Skeletal muscle tissue (tissue), 4 donors: ENCODE results near the gene ADSL. TPM values are rescaled to one million over a fixed set of nuclear protein-coding genes. Genes with fewer than 3 reads are reported as not detected.

Experiments used
- H3K27ac ChIP-seq: one replicate; pipeline ENCODE4 v1.7.0; 2013; ENCODE audit warnings: mild to moderate bottlenecking, low read depth, low read length, inconsistent platforms
- H3K27me3 ChIP-seq, 3 donors: one replicate each; pipeline ENCODE4 v1.7.0; 2013; ENCODE audit warnings: low read length in 3 of 3; ENCODE audit not compliant: control insufficient read depth in 3 of 3, insufficient read depth in 3 of 3
- H3K36me3 ChIP-seq, 3 donors: one replicate each; pipeline ENCODE4 v1.7.0; 2013; ENCODE audit warnings: low read length in 3 of 3; ENCODE audit not compliant: control insufficient read depth in 3 of 3, insufficient read depth in 3 of 3
- H3K4me1 ChIP-seq, 3 donors: one replicate each; pipeline ENCODE4 v1.7.0; 2013; ENCODE audit warnings: low read length in 3 of 3, mild to moderate bottlenecking in 3 of 3; ENCODE audit not compliant: control insufficient read depth in 3 of 3, insufficient read depth in 3 of 3
- H3K4me3 ChIP-seq, 3 donors: one replicate each; pipeline ENCODE4 v1.7.0; 2013; ENCODE audit warnings: low read length in 3 of 3
- H3K9ac ChIP-seq, 3 donors: one replicate each; pipeline ENCODE4 v1.7.0; 2013; ENCODE audit warnings: low read length in 3 of 3, mild to moderate bottlenecking in 3 of 3, moderate library complexity in 2 of 3, low read depth in 1 of 3
- H3K9me3 ChIP-seq, 3 donors: one replicate each; pipeline ENCODE4 v1.7.0; 2013; ENCODE audit warnings: low read length in 3 of 3; ENCODE audit not compliant: control insufficient read depth in 3 of 3
- total RNA-seq: library from RNA; depleted of rRNA; stranded (reverse); fragments of >200 nt; gene quantifications from one replicate; pipeline ENCODE4 v1.2.3, GENCODE V29; 2014
- donor health status: Osteomylitis.

The ADSL gene
- total RNA-seq, 1 donor from 2014 or later = 281 TPM

DNA sequence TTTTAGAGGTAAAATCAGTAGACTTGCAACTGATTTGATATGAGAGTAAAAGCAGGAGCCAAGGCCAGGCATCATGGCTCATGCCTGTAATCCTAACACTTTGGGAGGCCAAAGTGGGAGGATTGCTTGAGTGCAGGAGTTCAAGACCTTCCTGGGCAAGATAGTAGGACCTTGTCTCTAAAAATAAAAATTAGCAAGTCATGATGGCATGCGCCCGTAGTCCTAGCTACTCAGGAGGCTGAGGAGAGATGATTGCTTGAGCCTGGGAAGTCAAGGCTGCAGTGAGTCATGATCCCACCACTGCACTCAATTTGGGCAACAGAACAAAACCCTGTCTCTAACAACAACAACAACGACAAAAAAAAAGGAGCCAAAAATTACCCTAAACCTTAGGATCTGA, 37.6 kb downstream of the ADSL start:
- no peaks in the 10 kb centered on the region for H3K36me3 ChIP-seq
- H3K27ac ChIP-seq = no peak overlapping the region
- no peaks in the 10 kb centered on the region for H3K4me1 ChIP-seq
- no peaks in the 10 kb centered on the region for H3K27me3 ChIP-seq
- H3K9ac ChIP-seq = no peak overlapping the region
- H3K9me3 ChIP-seq = no peaks in the 10 kb centered on the region
- H3K4me3 ChIP-seq = no peak overlapping the region

GRCh38 chr22:40385036-40385782, 38.9 kb downstream of the ADSL start:
- no peaks in the 10 kb centered on the region for H3K27me3 ChIP-seq
- H3K9ac ChIP-seq = no peak overlapping the region
- H3K27ac ChIP-seq = no peak overlapping the region
- no peaks in the 10 kb centered on the region for H3K9me3 ChIP-seq
- no peak overlapping the region for H3K4me3 ChIP-seq
- no peaks in the 10 kb centered on the region for H3K4me1 ChIP-seq
- no peaks in the 10 kb centered on the region for H3K36me3 ChIP-seq

- no peaks in the 10 kb centered on the region for H3K4me1 ChIP-seq
- no peaks in the 10 kb centered on the region for H3K36me3 ChIP-seq
- no peak overlapping the region for H3K27ac ChIP-seq
- H3K9me3 ChIP-seq = no peaks in the 10 kb centered on the region
- H3K27me3 ChIP-seq = no peaks in the 10 kb centered on the region
- no peak overlapping the region for H3K4me3 ChIP-seq
- H3K9ac ChIP-seq = no peak overlapping the region
Observed at GRCh38 chr22:40387746-40388145, 41.4 kb downstream of the ADSL start.

DNA sequence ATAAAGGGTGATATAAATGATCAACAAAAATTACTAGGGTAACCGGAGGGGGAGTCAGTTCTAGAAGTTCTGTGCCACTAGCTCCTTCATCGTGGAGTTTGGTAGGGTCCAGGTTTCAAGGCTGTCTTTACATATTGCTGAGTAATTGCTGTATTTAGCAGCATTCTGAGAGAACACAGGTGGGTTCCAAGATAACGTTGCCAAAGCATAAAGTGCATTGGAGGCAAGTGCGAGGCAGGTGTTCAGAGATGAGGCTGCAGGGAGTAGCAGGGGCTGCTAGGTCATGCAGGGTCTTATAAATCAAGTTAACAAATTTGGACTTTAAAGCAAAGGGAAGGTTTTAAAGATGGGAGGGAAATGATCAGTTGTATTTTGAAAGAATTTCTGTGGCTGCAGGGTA, 41.9 kb downstream of the ADSL start:
- no peaks in the 10 kb centered on the region for H3K9me3 ChIP-seq
- H3K9ac ChIP-seq = no peak overlapping the region
- H3K36me3 ChIP-seq = no peaks in the 10 kb centered on the region
- H3K27ac ChIP-seq = no peak overlapping the region
- H3K4me1 ChIP-seq = no peaks in the 10 kb centered on the region
- H3K27me3 ChIP-seq = no peaks in the 10 kb centered on the region
- no peak overlapping the region for H3K4me3 ChIP-seq

DNA sequence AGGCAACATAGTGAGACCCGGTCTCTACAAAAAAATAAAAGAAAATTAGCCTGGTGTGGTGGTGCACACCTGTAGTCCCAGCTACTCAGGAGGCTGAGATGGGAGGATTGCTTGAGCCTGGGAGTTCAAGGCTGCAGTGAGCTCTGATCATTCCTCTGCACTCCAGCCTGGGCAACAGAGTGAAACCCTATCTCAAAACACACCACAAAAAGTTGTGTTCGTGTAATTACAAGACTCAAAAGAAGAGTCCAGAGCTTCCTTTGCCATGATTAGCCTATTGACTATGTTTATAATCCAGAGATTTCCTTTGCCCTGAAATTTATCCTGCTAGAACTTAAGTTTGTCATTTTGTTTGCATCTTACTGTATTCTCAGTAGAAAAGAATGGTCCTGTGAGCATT, 45.1 kb downstream of the ADSL start:
- no peak overlapping the region for H3K4me3 ChIP-seq
- no peaks in the 10 kb centered on the region for H3K27me3 ChIP-seq

GRCh38 chr22:40392618-40393017, 46.3 kb downstream of the ADSL start:
- H3K9me3 ChIP-seq = no peaks in the 10 kb centered on the region
- H3K36me3 ChIP-seq = peaks cover 0 to 4% (median 0%) of the 10 kb centered on the region in 3 donors
- no peaks in the 10 kb centered on the region for H3K27me3 ChIP-seq
- H3K4me1 ChIP-seq = peaks cover 0 to 6% (median 1%) of the 10 kb centered on the region in 3 donors
- H3K27ac ChIP-seq = no peak overlapping the region
- no peak overlapping the region for H3K4me3 ChIP-seq
- H3K9ac ChIP-seq = no peak overlapping the region

More for the DNA sequence above, 45.1 kb downstream of the ADSL start:
- no peaks in the 10 kb centered on the region for H3K9me3 ChIP-seq
- no peak overlapping the region for H3K9ac ChIP-seq
- H3K4me1 ChIP-seq = no peaks in the 10 kb centered on the region
- H3K27ac ChIP-seq = no peak overlapping the region
- peaks cover 0 to 4% (median 0%) of the 10 kb centered on the region in 3 donors for H3K36me3 ChIP-seq

- H3K9me3 ChIP-seq = no peaks in the 10 kb centered on the region
- H3K4me1 ChIP-seq = peaks cover 4 to 11% (median 7%) of the 10 kb centered on the region in 3 donors
Observed at GRCh38 chr22:40394607-40395006, 48.3 kb downstream of the ADSL start.

DNA sequence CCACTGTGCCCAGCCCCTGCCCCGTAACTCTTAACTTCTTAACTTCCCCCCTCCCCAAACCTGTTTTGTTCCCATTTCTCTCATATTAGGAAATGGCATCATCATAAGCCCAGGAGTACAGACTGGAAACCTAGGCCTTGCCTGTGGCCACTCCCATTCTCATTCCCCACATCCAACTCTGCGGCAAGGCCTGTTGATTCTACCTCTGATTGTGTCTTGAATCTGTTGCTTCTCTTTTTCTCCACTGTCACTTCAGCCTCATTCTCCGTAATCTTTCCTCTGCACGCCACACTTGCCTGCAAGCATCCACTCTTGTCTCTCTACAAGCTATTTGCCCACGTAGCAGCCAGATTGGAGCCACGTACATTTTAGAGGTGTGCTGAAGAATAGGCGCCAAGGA, 49.3 kb downstream of the ADSL start:
- Histone ChIP-seq H3K4me1 (peaks cover 12 to 17% (median 14%) of the 10 kb centered on the region in 3 donors), H3K4me3 (no peak overlapping the region), H3K9ac (no peak overlapping the region), H3K36me3 (peaks cover under 1 to 4% (median 2%) of the 10 kb centered on the region in 3 donors), H3K9me3 (no peaks in the 10 kb centered on the region), H3K27ac (no peak overlapping the region), H3K27me3 (no peaks in the 10 kb centered on the region)

More at GRCh38 chr22:40394607-40395006, 48.3 kb downstream of the ADSL start:
- peaks cover 0 to 4% (median 2%) of the 10 kb centered on the region in 3 donors for H3K36me3 ChIP-seq
- H3K9ac ChIP-seq = no peak overlapping the region
- H3K27me3 ChIP-seq = no peaks in the 10 kb centered on the region
- no peak overlapping the region for H3K27ac ChIP-seq
- no peak overlapping the region for H3K4me3 ChIP-seq

- Histone ChIP-seq H3K4me1 (peaks cover 12 to 18% (median 16%) of the 10 kb centered on the region in 3 donors), H3K36me3 (peaks cover 7 to 13% (median 7%) of the 10 kb centered on the region in 3 donors), H3K27ac (no peak overlapping the region), H3K9ac (no peak overlapping the region), H3K9me3 (no peaks in the 10 kb centered on the region), H3K4me3 (no peak overlapping the region), H3K27me3 (no peaks in the 10 kb centered on the region)
Observed at GRCh38 chr22:40396882-40397281, 50.6 kb downstream of the ADSL start.

DNA sequence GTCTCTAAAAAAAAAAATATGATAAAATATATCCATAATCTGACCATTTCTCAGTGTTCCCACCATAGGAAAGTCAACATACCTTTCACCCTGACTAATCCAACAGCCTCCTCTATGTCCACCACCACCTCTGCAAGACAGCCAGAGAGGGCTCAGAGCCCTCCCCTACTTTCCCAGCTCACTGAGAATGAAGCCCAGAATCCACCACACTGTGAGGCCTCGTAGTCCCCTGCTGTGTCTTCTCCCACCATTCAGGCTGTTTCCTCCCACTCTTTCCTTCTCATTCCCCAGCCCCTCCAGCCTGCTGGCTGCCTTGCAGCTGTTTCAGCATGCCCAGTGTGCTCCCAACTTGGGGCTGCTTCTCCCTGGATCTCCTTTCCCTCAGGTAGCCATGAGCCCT, 51.1 kb downstream of the ADSL start:
- no peaks in the 10 kb centered on the region for H3K9me3 ChIP-seq
- no peak overlapping the region for H3K27ac ChIP-seq
- no peak overlapping the region for H3K4me3 ChIP-seq
- H3K36me3 ChIP-seq = peaks cover 9 to 17% (median 10%) of the 10 kb centered on the region in 3 donors
- H3K27me3 ChIP-seq = no peaks in the 10 kb centered on the region
- no peak overlapping the region for H3K9ac ChIP-seq
- H3K4me1 ChIP-seq = peaks cover 12 to 18% (median 16%) of the 10 kb centered on the region in 3 donors
